GM21423 (cell line): ENCODE data around the gene OSBPL10.
"Not testable (repeated sequence)": the region's sequence is repeated elsewhere in the genome, so short reads cannot be mapped to it uniquely, and the experiment has no call there.

Experiments
- ATAC-seq: cut with Tn5 transposase; IDR thresholded peaks from one replicate; pipeline ENCODE4 v1.9.1; 2021; ENCODE audit warnings: mild to moderate bottlenecking, moderate library complexity; ENCODE audit not compliant: unreplicated experiment

Gene OSBPL10, protein sequence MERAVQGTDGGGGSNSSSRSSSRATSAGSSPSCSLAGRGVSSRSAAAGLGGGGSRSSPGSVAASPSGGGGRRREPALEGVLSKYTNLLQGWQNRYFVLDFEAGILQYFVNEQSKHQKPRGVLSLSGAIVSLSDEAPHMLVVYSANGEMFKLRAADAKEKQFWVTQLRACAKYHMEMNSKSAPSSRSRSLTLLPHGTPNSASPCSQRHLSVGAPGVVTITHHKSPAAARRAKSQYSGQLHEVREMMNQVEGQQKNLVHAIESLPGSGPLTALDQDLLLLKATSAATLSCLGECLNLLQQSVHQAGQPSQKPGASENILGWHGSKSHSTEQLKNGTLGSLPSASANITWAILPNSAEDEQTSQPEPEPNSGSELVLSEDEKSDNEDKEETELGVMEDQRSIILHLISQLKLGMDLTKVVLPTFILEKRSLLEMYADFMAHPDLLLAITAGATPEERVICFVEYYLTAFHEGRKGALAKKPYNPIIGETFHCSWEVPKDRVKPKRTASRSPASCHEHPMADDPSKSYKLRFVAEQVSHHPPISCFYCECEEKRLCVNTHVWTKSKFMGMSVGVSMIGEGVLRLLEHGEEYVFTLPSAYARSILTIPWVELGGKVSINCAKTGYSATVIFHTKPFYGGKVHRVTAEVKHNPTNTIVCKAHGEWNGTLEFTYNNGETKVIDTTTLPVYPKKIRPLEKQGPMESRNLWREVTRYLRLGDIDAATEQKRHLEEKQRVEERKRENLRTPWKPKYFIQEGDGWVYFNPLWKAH

DNA sequence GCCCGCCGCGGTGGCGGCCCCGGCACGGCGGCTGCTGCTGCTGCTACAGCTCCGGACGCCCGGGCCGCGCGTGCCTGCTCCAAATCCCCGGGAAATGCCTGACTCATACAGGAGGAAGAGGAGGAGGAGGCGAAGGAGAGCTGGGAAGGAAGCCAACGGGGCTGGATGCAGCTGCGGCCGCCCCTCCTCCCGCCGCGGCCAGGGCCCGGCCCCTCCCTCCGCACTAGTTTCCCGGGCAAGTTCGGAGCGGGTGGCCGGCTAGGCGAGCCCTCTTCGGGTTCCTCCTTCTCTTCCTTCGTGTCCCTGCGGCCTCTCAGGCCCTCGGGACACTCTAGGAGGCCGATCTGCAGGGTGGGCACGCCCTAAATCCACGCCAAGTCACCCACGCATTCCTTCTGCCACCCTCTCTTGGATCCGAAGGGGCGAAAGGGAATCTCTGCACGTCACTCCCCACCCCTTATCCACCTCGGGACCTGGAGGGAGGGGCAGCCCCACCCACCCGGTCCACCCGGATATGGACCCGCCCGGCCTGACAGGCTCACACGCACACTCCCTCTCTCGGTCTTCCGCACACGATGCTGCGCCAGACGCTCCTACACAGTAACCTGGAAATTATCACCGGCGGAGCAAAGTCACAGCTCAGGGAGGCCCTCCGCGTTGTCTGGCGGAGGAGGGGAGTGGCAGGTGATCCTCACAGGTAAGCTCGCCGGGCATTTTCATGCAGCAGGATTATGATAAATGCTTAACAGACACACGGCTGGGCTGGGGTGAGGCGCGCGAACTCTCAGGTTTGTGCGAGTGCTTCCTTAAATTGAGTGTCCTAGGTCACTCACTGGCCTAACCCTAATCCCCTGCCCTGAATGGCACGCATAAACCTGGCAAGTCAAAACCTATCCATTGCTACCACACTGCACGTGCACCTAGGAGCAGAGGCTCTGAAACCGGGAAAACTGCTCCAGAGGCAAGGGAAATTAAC is at the start of gene OSBPL10, which contains the start of gene ZNF860:
Gene OSBPL10 (minus strand): TSS at position 57 of the 976 bp plus-strand sequence. CDS start 83 bp downstream, outside the sequence.
Gene ZNF860 (plus strand): TSS at position 545 of the 976 bp plus-strand sequence. CDS start 7,330 bp downstream, outside the sequence.
- peak; percentile 15 for ATAC-seq

DNA sequence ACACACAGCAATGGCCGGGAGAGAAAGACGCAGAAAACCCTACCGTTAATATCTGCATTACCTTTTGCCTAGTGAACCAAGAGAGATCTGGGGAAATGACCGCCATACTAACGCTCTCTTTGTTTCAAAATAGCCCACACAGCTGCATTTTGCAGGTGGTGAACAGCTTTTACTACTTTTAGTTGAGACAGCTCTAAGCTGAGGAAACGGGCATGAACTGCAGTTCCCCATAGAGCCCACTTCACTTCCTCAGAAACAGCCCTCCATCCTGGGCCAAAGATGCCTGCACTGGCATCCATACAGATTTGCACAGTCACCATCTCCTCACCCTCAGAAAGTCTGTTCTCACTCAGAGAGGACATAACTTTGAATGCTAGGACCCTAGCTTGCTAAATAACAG is 45.5 kb upstream of the OSBPL10 start:
- ATAC-seq: no peak

DNA sequence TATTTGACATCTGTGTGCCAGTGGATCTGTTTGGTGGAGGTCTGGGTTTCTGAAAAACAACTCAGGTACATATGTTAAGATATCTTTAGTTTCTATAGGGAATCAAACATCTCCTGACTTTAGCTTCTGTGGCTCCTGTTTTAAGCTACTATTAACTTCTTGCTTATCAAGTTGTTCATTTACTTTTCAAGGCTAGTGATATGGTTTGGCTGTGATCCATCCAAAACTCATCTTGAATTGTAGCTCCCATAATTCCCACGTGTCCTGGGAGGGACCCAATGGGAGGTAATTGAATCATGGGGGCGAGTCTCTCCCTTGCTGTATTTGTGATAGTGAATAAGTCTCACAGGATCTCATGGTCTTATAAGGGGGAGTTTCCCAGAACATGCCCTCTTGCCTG is 41.9 kb upstream of the OSBPL10 start:
- ATAC-seq: no peak

DNA sequence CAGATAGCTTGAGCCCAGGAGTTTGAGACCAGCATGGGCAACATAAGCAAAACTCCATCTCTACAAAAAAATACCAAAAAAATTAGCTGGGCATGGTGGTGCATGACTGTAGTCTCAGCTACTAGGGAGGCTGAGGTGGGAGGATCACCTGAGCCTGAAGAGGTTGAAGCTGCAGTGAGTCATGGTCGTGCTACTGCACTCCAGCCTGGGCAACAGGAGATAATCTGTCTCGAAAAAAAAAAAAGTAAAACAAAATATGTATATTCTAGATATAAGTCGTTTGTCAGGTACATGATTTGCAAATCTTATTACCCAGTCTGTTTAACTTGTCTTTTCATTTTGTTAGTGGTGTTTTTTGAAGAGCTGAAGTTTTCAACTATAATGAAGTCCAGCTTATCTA is 40.7 kb upstream of the OSBPL10 start:
- no peak for ATAC-seq

DNA sequence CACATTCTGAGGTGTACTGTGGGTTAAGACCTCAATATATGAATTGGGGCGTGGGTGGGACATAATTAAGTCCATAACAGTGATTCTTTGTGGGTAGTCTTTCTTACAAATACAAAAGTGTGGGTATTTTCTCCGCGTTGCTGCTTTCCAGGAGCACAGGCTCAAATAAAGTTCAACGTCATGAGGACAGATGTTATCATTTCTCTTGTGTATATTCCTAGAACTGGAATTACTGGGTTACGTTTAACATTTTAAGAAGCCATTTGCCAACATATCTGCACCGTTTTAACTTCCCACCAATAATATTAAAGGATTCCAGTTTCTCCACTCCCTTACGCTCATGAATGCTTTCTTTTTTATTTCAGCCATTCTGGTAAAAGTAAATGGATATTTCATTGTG is 40.1 kb upstream of the OSBPL10 start:
- ATAC-seq: no peak

DNA sequence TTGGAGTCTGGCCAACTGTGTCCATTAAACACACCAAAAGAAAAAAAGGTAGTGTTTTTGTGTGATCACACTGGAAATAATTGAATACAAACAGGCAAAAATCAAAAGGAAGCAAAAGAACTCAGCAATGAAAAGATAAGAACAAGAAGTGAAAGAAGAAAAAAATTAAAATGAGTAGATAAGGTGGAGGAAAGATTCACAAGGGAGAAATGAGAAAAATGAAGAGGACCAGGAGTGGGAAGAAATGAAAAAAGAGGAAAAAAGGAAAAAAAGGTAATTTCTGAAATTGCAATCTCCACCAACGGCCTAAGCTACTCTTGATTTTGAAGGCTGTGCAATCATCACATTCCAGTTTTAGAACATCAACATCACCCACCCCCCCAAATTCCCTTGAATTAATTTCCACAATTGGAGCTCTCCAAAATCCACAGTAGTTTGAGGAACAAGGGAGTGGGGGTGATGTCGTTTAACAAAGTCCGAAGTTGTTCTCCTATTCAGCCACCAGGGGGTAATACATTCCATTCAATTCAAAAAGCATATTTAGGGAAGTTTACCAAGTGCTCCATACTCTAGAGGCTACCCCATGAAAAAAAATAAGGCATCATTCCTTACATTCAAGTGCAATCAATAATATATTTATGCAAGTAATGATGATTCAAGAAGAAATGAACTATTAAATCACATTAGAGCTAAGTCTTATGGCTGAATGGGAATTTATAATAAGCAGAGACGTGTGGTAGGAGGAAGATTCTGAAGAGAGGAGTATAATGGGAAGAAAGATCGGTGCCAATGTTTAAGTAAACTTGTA is 37.9 kb upstream of the OSBPL10 start:
- no peak for ATAC-seq

DNA sequence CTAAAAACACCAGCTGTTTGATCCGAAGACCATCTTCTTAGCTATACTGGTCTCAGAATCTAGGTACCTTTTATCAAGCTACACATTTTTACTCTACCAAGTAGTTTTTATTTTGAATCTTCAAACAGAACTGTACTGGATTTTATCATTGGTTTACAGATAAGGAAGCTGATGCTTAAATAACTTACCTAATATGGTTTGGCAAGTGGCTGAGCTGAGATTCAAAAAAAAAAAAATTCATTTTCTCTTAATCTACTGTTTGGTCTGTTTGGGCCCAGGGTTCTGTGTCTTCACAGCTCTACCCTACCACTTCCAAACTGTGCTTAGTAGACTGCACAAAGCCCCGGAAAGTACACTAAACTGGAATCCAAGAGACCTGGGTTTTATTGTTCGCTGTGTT is 36.2 kb upstream of the OSBPL10 start:
- no peak for ATAC-seq

DNA sequence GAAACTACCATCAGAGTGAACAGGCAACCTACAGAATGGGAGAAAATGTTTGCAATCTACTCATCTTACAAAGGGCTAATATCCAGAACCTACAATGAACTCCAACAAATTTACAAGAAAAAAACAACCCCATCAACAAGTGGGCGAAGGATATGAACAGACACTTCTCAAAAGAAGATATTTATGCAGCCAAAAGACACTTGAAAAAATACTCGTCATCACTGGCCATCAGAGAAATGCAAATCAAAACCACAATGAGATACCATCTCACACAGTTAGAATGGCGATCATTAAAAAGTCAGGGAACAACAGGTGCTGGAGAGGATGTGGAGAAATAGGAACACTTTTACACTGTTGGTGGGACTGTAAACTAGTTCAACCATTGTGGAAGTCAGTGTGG is 34.6 kb upstream of the OSBPL10 start:
- ATAC-seq: not testable (repeated sequence)

DNA sequence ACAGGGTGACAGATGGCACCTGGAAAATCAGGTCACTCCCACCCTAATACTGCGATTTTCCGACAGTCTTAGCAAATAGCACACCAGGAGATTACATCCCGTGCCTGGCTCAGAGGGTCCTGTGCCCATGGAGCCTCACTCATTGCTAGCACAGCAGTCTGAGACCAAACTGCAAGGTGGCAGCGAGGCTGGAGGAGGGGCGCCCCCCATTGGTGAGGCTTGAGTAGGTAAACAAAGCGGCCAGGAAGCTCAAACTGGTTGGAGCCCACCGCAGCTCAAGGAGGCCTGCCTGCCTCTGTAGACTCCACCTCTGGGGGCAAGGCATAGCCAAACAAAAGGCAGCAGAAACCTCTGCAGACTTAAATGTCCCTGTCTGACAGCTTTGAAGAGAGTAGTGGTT is 29.6 kb upstream of the OSBPL10 start:
- not testable (repeated sequence) for ATAC-seq

DNA sequence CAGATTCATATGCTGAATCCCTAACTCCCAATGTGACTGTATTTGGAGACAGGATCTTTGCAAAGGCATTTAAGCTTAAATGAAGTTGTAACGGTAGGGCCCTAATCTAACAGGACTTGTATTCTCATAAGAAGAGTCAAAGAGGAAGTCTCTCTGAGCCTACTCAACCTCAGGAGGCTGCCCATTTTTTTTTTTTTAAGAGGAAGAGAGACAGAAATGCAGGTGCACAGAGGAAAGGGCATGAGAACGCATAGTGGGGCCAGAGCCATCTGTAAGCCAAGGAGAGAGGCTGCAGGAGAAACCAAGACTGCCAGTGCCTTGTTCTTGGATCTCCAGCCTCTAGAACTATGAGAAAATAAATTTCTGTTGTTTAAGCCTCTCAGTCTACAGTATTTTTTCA is 28.9 kb upstream of the OSBPL10 start:
- no peak for ATAC-seq

DNA sequence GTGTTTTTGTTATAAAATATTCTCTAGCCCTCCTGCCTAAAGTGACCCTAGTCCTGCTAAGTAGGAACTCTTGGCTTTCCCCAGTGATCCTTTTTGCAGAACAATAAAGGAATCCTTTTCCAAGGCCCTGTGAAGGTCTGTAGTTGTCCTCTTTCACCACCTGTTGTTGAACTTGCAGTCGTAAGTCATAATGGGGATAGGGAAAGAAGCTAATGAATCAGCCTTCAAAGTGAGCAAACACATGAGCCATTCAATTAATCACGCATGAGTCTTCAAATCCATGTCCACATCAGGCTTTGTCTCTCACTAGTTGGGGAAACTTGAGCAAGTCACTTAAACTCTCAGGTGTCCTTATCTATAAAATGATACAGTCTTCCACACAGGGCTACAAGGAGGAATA is 28.0 kb upstream of the OSBPL10 start:
- ATAC-seq: no peak

DNA sequence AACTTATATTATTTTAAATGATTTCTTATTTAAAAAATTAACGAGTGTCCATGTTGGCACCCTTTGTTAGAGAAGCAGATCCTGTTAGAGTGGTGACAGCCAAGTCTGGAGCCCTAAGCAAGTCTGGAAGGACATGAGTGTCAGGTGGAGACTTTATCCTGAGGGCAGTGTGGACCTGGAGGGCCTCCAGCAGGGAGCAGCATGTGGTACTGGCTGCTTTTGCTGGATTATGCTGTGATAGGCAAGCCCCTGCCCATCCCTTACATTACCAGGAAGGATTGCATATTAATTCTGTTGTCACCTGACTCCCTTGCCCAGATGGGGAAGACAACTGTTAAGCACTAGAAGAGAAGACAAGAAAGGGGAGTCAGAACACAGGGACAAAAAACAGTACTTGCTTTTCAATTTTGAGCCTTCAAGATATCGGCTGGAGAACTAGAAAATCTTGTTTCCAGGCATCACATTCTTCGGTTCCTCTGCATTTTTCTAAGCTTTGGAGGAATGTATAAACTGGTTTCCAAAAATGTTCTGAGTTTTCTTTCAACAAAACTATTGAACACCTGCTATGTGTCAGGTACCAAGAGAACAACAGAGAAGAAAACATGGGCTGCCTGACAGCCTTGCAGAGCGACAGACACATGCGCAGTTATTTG is 23.2 kb upstream of the OSBPL10 start:
- no peak for ATAC-seq

DNA sequence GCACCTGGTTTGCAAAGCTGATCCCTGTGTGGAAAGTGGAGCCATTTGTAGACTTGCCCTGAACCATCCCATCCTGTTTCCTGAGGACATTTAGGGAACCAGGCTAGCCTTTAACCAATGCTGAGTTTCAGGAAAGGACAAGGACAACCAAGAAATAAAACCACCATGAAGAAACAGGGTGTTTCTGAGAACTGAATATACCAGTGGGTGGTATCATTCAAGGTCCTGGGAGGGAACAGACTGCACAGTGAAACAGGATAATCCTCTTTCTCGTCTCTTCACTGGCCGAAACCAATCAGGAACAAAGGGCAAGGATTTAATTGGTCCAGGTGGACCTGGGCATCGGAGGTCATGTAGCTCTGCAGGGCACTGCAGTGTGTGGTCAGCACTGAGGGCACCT is 22.3 kb upstream of the OSBPL10 start:
- ATAC-seq: no peak

DNA sequence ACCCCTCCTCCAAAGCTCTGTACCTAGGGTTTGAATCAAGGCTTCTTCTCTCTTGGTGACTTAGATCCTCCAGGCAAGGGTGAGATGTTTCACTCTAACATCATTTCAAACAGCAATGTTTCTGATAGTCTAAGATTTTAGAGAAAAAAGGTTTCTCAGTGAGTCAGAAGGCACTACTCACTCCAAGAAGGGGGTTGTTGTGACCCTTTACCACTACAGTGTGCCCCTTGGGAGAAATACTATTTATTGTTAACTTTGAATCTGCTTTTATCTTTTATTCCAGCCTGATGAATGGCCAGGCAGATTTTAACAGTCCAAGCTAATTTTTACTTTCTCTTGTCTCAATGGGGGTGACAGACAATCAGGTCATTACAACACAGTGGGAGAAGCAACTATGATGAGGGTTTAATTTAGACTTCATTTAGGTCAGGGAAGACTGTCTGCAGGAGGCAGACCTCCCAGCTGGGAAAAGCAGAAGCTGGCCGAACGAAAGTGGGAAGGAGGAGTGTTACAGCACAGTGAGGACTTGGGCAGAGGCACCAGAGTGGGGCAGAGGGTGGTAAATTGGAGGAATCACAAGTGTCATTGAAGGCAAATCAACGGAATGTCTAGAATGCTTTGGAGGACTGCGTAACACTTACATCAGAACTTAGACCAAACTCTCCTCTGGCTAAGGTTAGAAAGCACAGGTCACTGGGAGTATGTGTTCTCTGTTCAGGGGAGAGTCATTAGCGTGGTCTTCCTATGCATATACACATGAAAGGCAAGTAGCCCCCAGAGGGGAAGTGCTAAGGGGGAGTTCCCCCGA is 21.7 kb upstream of the OSBPL10 start:
- no peak for ATAC-seq

DNA sequence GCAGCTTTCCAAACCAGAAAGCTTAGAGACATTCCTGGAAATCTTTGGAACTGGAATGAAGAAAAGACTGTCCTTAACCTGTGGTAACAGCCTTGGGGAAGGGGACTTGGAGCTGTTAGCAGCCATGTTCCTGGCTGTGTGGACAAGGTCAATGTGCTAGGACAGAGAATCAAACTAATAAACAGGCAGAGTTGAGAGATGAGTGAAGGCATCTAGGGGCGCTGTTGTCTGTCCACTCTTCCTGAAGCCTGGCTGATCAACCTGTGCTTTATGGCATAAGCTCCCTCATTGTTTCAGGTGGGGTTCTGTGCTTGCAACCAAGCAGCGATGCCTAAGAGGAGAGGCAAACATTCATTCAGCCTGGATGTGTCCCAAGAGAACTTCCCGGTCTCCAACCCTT is 19.8 kb upstream of the OSBPL10 start:
- ATAC-seq: no peak

DNA sequence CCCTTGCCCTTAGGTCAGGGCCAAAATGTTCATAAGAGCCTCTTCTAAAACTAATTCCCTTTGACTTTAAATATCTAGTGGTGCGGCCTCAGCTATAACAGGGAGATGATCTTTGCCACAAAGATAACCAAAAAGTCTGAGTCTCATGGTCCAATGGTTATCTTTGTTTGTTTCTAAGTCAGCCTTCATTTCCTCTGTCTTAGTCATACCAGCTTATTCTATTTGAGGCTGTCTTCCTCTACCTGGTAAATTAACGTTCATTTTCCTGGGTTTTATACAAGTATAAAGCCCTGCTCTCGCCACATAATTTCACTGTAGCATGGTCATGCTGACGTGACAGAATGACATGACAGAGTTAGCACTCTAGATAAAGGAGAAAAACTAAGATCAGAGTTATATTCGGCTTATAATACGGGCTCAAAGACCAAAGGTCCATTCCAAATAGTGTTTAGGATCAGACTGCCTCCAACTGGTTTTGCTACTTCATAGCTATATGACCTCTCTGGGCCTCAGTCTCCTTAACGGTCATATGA is 18.9 kb upstream of the OSBPL10 start:
- ATAC-seq: no peak

DNA sequence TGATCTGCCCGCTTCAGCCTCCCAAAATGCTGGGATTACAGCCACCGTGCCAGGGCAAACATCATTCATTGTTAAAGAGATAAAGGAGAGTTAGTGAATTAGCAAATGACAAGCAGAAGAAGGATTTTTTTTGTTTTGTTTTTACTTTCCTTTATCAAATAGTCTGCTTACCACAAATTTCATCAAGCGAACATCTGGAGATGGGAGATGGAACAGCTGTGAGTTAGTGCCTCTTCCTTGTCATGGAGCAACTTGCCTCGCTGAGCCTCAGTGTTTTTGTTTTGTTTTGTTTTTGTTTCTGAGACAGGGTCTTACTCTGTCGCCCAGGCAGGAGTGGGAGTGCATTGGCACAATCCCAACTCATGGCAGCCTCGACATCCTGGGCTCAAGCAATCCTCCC is 16.4 kb upstream of the OSBPL10 start:
- no peak for ATAC-seq

DNA sequence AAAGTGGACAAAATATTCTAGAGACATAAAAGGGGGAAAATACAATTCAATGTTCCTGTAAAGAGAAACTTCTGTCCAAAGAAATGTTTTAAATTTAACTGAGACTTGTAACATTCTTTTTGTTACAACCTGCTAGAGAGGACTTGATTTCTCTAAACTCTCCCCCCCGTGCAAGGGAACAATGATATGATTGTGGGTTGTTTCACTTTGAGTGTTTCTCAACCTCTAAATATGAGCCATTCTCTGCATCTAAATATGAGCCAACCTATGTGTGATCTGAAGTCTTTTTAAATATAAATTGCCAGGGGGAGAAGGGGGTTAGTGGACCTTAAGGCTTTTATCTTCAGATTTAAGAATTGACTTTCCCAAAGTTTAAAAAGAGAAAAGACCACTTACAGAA is 15.1 kb upstream of the OSBPL10 start:
- no peak for ATAC-seq
